GM12872 (cell line): ENCODE data around the gene GHRH.

Experiments used
- CTCF ChIP-seq: IDR thresholded peaks from 3 replicates; pipeline ENCODE4 v1.5.1; 2011; ENCODE audit warnings: low read depth, mild to moderate bottlenecking, low read length, moderate library complexity; ENCODE audit not compliant: insufficient read depth

GHRH gene

GRCh38 chr20:37261714-37262113 is at the start of gene GHRH:
Gene GHRH (minus strand): TSS chr20:37261814. CDS start chr20:37256889, 4,925 bp downstream.
- no peak for TF ChIP-seq CTCF

GRCh38 chr20:37310951-37311350 is 49.3 kb upstream of the GHRH start:
- no peak for TF ChIP-seq CTCF

GRCh38 chr20:37309936-37310590 is 48.4 kb upstream of the GHRH start:
- no peak for TF ChIP-seq CTCF

GRCh38 chr20:37309290-37309689 is 47.7 kb upstream of the GHRH start:
- no peak for TF ChIP-seq CTCF

- no peak for TF ChIP-seq CTCF
These were observed 46.8 kb upstream of the GHRH start for GRCh38 chr20:37308086-37309050.

- no peak for TF ChIP-seq CTCF
These were observed 44.2 kb upstream of the GHRH start for GRCh38 chr20:37305839-37306238.

GRCh38 chr20:37305079-37305478 is 43.5 kb upstream of the GHRH start:
- no peak for TF ChIP-seq CTCF
